Left ventricle myocardium inferior (tissue), 1 donor: Measurements from ENCODE around the gene CBLL1. TPM values are rescaled to one million over a fixed set of nuclear protein-coding genes. Genes with fewer than 3 reads are reported as not detected.

Experiments used
- DNase-seq: peaks from one replicate; pipeline ENCODE4 v3.0.0-alpha.2; 2020
- H3K27ac ChIP-seq: fragments of 200-600 bp; replicated peaks from 2 replicates; pipeline ENCODE4 v1.8.0; 2021
- H3K27me3 ChIP-seq: fragments of 200-600 bp; 2 replicates; pipeline ENCODE4 v1.8.0; 2021; ENCODE audit warnings: low read depth
- H3K36me3 ChIP-seq: fragments of 200-600 bp; 2 replicates; pipeline ENCODE4 v1.8.0; 2021
- H3K4me1 ChIP-seq: fragments of 200-600 bp; 2 replicates; pipeline ENCODE4 v1.8.0; 2021
- H3K4me3 ChIP-seq: fragments of 200-600 bp; 2 replicates; pipeline ENCODE4 v1.8.0; 2021; ENCODE audit warnings: mild to moderate bottlenecking, moderate library complexity
- H3K9me3 ChIP-seq: fragments of 200-600 bp; replicated peaks from 2 replicates; pipeline ENCODE4 v1.8.0; 2021
- CTCF ChIP-seq: fragments of 200-600 bp; IDR thresholded peaks from 2 replicates; pipeline ENCODE4 v1.8.0; 2021; ENCODE audit warnings: antibody characterized with exemption, mild to moderate bottlenecking, borderline replicate concordance
- intact Hi-C: fragments of 100-400 bp; cut with micrococcal nuclease; formaldehyde crosslinking; loops from one replicate; pipeline ENCODE4 v1.11.0; 2022
- total RNA-seq: library from RNA; stranded (reverse); fragmentation: NEBNext Ultra II Directional; extraction: Animal tissue kit (Norgen Biotek cat#: 25700); gene quantifications from one replicate; pipeline ENCODE4 v1.2.1, GENCODE V29; 2021
- donor health status: DM: no; HTN: yes; CAD: no; lungs with severe emphysema.

Gene CBLL1
- total RNA-seq, 1 donor from 2014 or later: 21.6 TPM

GRCh38 chr7:107725138-107725740, 18.7 kb upstream of the CBLL1 start:
- intact Hi-C loops: loop anchor here (5.0 kb wide), 1 partner anchor 263 kb away; no protein-coding TSS in a partner anchor
- H3K27ac ChIP-seq: no peak overlapping the region
- no peaks in the 10 kb centered on the region for H3K9me3 ChIP-seq
- no peak for DNase-seq
- H3K4me1 ChIP-seq: no peaks in the 10 kb centered on the region
- H3K36me3 ChIP-seq: no peaks in the 10 kb centered on the region
- peak; percentile 78 for TF ChIP-seq CTCF
- H3K27me3 ChIP-seq: peaks cover 4% of the 10 kb centered on the region
- no peak overlapping the region for H3K4me3 ChIP-seq

GRCh38 chr7:107726356-107727130, 17.4 kb upstream of the CBLL1 start:
- H3K9me3 ChIP-seq: no peaks in the 10 kb centered on the region
- peaks cover 4% of the 10 kb centered on the region for H3K27me3 ChIP-seq
- TF ChIP-seq CTCF: no peak
- intact Hi-C loops: loop anchor here (5.0 kb wide), 1 partner anchor 264 kb away; no protein-coding TSS in a partner anchor
- no peaks in the 10 kb centered on the region for H3K36me3 ChIP-seq
- H3K27ac ChIP-seq: no peak overlapping the region
- DNase-seq: no peak
- no peak overlapping the region for H3K4me3 ChIP-seq
- no peaks in the 10 kb centered on the region for H3K4me1 ChIP-seq

- H3K4me3 ChIP-seq: no peak overlapping the region
- TF ChIP-seq CTCF: no peak
- no peak for DNase-seq
- no peaks in the 10 kb centered on the region for H3K36me3 ChIP-seq
- peaks cover 4% of the 10 kb centered on the region for H3K27me3 ChIP-seq
- intact Hi-C loops: loop anchor here (5.0 kb wide), 1 partner anchor 266 kb away; no protein-coding TSS in a partner anchor
- no peak overlapping the region for H3K27ac ChIP-seq
- H3K4me1 ChIP-seq: no peaks in the 10 kb centered on the region
- no peaks in the 10 kb centered on the region for H3K9me3 ChIP-seq
These were observed 15.7 kb upstream of the CBLL1 start for GRCh38 chr7:107728276-107728675.

- Histone ChIP-seq H3K36me3 (no peaks in the 10 kb centered on the region), H3K27ac (peak overlapping the region; percentile 99), H3K4me1 (peaks cover 50% of the 10 kb centered on the region), H3K9me3 (no peaks in the 10 kb centered on the region), H3K4me3 (peak overlapping the region; percentile 81), H3K27me3 (no peaks in the 10 kb centered on the region)
- no peak for TF ChIP-seq CTCF
- peak; percentile 58 for DNase-seq
- intact Hi-C loops: loop anchor here (10.0 kb wide), 1 partner anchor 132 kb away; no protein-coding TSS in a partner anchor
These were observed 1.0 kb upstream of the CBLL1 start for GRCh38 chr7:107742678-107743566.

- Histone ChIP-seq H3K4me3 (peak overlapping the region; percentile 81), H3K27ac (peak overlapping the region; percentile 99), H3K9me3 (no peaks in the 10 kb centered on the region), H3K36me3 (peaks cover 7% of the 10 kb centered on the region), H3K4me1 (peaks cover 56% of the 10 kb centered on the region), H3K27me3 (no peaks in the 10 kb centered on the region)
- no peak for TF ChIP-seq CTCF
- intact Hi-C loops: loop anchor here (10.0 kb wide), 1 partner anchor 130 kb away; no protein-coding TSS in a partner anchor
- DNase-seq: no peak
These were observed 406 bp downstream of the CBLL1 start for GRCh38 chr7:107744345-107744750.
